ENCODE measurements around the gene GDI2. TPM values are rescaled to one million over a fixed set of nuclear protein-coding genes. Genes with fewer than 3 reads are reported as not detected.
"Not testable (repeated sequence)": the region's sequence is repeated elsewhere in the genome, so short reads cannot be mapped to it uniquely, and the experiment has no call there.

GDI2 gene
- total RNA-seq, 2 experiments from 2014 or later, result 78.1 to 82.3 TPM

DNA sequence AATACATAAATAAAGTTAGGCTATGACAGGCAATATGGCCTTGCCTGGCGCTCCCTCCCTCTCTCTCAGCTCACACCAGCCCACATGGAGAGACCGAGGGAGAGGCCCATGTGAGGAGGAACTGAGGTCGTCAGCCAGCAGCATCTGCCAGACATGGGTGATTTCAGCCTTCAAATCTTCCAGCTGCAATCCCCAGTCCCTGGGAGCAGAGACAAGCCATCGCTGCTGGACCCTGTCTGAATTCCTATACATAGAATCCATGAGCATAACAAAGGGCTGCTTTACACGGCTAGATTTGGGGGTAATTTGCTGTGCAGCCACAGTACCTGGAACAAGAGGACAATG is 40.9 kb upstream of the GDI2 start:
- H3K27me3 ChIP-seq (ENCODE audit: control insufficient read depth in 1 of 2, insufficient read depth in 2 of 2, low read length in 2 of 2), result no peaks in the 10 kb centered on the region
- H3K9me3 ChIP-seq (ENCODE audit: control insufficient read depth in 1 of 2, insufficient read depth in 1 of 2, low read length in 2 of 2), result no peaks in the 10 kb centered on the region
- Mint-ChIP-seq H3K36me3 (ENCODE audit: low read depth) (no peaks in the 10 kb centered on the region), H3K27me3 (no peaks in the 10 kb centered on the region), H3K4me3 (no peak overlapping the region), H3K4me1 (ENCODE audit: low read depth) (no peaks in the 10 kb centered on the region), H3K9me3 (no peaks in the 10 kb centered on the region), H3K27ac (no peak overlapping the region)
- H3K4me1 ChIP-seq (ENCODE audit: insufficient read depth, low read length), result no peaks in the 10 kb centered on the region
- no peak overlapping the region for H3K4me3 ChIP-seq (ENCODE audit: low read length)
- CTCF ChIA-PET, result no interaction called here
- intact Hi-C loops (cut with DNase I, micrococcal nuclease), result no loop called here
- ATAC-seq (ENCODE audit: poor library complexity) (no peak), DNase-seq (no peak)
- TF ChIP-seq, protein P1, sequence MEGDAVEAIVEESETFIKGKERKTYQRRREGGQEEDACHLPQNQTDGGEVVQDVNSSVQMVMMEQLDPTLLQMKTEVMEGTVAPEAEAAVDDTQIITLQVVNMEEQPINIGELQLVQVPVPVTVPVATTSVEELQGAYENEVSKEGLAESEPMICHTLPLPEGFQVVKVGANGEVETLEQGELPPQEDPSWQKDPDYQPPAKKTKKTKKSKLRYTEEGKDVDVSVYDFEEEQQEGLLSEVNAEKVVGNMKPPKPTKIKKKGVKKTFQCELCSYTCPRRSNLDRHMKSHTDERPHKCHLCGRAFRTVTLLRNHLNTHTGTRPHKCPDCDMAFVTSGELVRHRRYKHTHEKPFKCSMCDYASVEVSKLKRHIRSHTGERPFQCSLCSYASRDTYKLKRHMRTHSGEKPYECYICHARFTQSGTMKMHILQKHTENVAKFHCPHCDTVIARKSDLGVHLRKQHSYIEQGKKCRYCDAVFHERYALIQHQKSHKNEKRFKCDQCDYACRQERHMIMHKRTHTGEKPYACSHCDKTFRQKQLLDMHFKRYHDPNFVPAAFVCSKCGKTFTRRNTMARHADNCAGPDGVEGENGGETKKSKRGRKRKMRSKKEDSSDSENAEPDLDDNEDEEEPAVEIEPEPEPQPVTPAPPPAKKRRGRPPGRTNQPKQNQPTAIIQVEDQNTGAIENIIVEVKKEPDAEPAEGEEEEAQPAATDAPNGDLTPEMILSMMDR (IDR thresholded peaks at IDR 0.05), result no peak
- H3K27ac ChIP-seq (ENCODE audit: low read depth in 1 of 2, low read length in 2 of 2), result no peak overlapping the region
- POLR2A ChIA-PET, result no interaction called here
- no peaks in the 10 kb centered on the region for H3K36me3 ChIP-seq (ENCODE audit: insufficient read depth, low read length)

DNA sequence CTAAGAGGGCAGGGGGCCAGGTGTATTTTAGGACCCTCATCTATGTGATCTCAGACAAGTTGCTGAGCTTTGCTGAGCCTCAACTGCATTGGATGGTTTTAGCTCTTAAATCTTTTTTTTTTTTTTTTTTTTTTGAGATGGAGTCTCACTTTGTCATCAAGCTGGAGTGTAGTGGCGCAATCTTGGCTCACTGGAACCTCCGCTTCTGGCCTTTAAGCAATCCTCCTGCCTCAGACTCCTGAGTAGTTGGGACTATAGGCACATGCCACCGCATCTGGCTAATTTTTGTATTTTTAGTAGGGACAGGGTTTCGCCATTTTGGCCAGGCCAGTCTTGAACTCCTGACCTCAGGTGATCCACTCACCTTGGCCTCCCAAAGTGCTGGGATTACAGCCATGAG is 33.4 kb upstream of the GDI2 start:
- CTCF ChIA-PET; intact Hi-C loops (cut with DNase I, micrococcal nuclease); H3K27me3 Mint-ChIP-seq; H3K9me3 Mint-ChIP-seq; H3K4me1 ChIP-seq (ENCODE audit: insufficient read depth, low read length); H3K9me3 ChIP-seq (ENCODE audit: control insufficient read depth in 1 of 2, insufficient read depth in 1 of 2, low read length in 2 of 2); H3K36me3 ChIP-seq (ENCODE audit: insufficient read depth, low read length); H3K4me3 ChIP-seq (ENCODE audit: low read length); H3K27me3 ChIP-seq (ENCODE audit: control insufficient read depth in 1 of 2, insufficient read depth in 2 of 2, low read length in 2 of 2); H3K27ac ChIP-seq (ENCODE audit: low read depth in 1 of 2, low read length in 2 of 2); H3K36me3 Mint-ChIP-seq (ENCODE audit: low read depth); DNase-seq; H3K4me3 Mint-ChIP-seq; H3K4me1 Mint-ChIP-seq (ENCODE audit: low read depth); H3K27ac Mint-ChIP-seq; ATAC-seq (ENCODE audit: poor library complexity): not testable (repeated sequence)
- POLR2A ChIA-PET, result interaction anchor here (0.6 kb wide), 1 partner anchor 116 kb away, joined by 3 read pairs; no protein-coding TSS in a partner anchor

GRCh38 chr10:5844345-5845055 is 31.3 kb upstream of the GDI2 start:
- POLR2A ChIA-PET, result interaction anchor here (1.1 kb wide), 1 partner anchor 30 kb away, joined by 3 read pairs; no protein-coding TSS in a partner anchor

More at GRCh38 chr10:5844345-5845055, 31.3 kb upstream of the GDI2 start:
- Mint-ChIP-seq H3K4me3 (no peak overlapping the region), H3K9me3 (no peaks in the 10 kb centered on the region), H3K27me3 (no peaks in the 10 kb centered on the region), H3K4me1 (ENCODE audit: low read depth) (no peaks in the 10 kb centered on the region), H3K36me3 (ENCODE audit: low read depth) (no peaks in the 10 kb centered on the region), H3K27ac (no peak overlapping the region)
- no peak for DNase-seq
- no peaks in the 10 kb centered on the region for H3K4me1 ChIP-seq (ENCODE audit: insufficient read depth, low read length)
- TF ChIP-seq, protein P1 (IDR thresholded peaks at IDR 0.05), result no peak
- H3K27ac ChIP-seq (ENCODE audit: low read depth in 1 of 2, low read length in 2 of 2), result no peak overlapping the region
- CTCF ChIA-PET, result interaction anchor here (0.5 to 0.7 kb wide), 2 partner anchors 29 to 40 kb away, joined by 3 read pairs; no protein-coding TSS in a partner anchor
- no peaks in the 10 kb centered on the region for H3K9me3 ChIP-seq (ENCODE audit: control insufficient read depth in 1 of 2, insufficient read depth in 1 of 2, low read length in 2 of 2)
- H3K36me3 ChIP-seq (ENCODE audit: insufficient read depth, low read length), result no peaks in the 10 kb centered on the region
- no peak for ATAC-seq (ENCODE audit: poor library complexity)
- intact Hi-C loops (cut with DNase I, micrococcal nuclease), result no loop called here
- peaks cover 0 to 2% of the 10 kb centered on the region in 2 experiments for H3K27me3 ChIP-seq (ENCODE audit: control insufficient read depth in 1 of 2, insufficient read depth in 2 of 2, low read length in 2 of 2)
- no peak overlapping the region for H3K4me3 ChIP-seq (ENCODE audit: low read length)

All from CD4-positive, alpha-beta T cell (primary cell).